SIG-M5 treated with dmso at 0.1 percent for 504 hours (cell line): Measurements from ENCODE around the gene CTXND1.
"Not testable (repeated sequence)": the region's sequence is repeated elsewhere in the genome, so short reads cannot be mapped to it uniquely, and the experiment has no call there.

Experiments used
- DNase-seq: peaks from one replicate; lab custom pipeline; 2025; ENCODE audit not compliant: unreplicated experiment; lab: John Stamatoyannopoulos, UW

Gene CTXND1

DNA sequence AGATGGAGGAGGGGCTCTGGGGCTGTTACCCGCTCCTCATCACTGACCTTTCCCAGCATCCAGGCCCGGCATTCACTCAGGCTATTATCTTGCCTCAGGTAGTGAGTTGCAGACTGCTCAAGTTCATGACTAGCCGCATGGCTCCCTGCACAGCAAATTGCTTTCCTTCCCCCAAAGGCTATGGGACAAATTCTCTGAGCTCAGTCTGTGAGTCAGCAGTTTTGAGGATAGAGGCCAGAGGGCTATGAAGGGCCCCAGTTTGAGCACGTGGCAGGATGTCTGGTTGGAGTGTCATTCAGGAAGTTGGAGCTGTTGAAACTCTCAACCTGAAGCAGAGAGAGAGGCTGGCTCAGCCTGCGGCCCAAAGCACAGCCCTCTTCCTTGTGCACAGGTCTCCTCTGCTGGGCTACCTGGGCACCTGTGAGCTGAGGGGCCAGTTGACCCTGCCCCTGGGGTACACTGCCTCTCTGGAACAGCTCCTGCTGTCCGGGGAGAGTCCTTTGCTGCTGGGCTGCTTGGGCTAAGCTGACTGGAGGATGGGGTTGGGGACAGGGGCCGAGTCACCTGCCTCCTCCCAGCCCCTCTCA is 91.3 kb downstream of the CTXND1 start:
- peak; percentile 95 for DNase-seq

DNA sequence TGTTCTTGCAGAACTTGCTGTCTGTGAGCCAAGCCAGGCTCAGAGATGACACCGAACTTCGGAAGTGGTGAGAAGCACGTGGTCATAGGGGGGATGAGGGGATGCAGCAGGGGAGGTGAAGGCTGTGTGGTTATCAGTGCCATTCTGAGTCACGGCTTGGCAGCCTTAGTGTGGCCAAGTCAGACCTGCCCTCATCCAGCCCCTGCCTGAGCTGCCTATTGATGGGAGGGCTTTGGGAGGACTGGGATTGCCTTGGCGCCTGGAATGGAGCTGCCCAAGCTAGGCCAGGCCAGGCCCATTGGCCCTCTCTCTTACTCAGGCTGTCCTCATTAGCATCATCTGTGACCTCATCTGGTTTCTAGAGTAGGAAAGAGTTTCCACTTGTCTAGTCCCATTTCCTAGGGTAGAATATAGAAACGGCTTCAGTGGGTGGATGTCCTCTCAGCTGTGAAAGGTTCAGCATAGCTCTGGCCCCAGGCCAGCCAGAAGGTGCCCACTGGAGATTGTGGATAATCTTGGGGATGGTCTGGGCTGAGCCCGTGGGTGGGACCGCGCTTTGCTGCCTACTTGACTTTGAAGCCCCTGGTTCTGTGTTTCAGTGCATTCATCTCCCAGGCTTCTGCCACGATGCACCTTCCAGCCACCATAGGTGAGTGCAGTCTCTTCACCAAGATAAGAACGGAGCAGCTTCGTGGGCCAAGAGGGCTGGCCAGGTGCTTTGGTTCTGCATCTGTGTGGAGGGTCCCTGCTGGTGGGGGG is 92.0 kb downstream of the CTXND1 start:
- DNase-seq: no peak

DNA sequence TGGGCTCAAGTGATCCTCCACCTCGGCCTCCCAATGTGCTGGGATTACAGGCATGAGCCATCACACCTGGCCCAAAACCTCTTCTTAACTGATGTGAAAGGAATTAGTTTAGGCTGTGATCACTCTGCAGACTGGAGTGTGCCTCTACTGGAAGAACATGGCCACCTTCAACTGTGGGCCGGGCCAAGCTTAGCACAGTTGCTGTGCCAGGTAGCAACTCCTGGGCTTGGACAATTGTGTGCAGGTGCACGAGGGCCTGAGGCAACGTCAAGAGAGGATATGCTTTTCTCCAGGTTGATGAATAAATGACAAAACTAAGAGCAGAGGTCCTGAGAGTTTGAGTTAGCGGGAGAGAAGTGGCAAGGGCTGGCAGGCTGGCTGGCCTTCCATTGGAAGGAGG is 92.7 kb downstream of the CTXND1 start:
- no peak for DNase-seq

DNA sequence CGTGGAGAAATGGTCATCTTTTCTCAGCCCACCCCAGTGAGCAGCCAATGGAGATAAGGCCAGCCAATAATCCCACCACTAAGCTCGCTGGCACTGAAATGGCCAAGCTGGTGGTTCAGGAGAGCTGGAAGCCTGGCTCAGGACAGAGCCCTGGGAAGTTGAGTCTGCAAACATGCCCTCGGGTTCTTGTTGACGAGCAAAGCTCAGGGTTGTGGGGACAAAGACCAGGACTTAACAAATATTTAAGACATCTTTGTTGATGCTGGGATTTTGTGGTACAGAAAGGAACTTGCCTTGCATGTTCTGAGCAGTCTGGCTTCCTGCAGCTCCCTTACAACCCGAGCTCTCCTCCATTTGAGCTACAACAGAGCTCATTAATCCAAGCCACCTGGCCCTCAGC is 94.8 kb downstream of the CTXND1 start:
- no peak for DNase-seq

DNA sequence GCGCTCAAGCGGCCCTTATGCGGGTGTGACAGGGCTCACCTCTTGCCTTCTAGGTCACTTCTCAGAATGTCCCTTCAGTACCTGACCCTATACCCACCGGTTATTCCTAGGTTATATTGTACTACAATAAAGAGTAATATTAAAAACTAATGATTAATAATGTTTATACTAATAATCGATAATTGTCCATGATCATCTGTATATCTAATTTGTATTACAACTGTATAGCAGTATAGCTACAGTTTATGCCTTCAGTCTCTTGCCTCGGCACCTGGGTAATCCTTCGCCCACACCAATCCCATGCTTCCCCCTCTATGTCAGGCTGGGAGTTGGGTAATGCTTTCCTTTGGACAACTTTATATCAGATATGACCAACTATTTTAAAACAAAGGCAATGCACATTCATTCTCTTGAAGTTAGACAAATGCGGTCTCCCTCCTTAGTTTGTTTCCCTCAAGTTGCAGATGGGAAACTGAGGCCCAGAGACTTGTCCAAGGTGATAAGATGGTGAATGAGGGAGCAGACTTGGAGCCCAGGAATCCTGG is 95.8 kb downstream of the CTXND1 start:
- DNase-seq: no peak

DNA sequence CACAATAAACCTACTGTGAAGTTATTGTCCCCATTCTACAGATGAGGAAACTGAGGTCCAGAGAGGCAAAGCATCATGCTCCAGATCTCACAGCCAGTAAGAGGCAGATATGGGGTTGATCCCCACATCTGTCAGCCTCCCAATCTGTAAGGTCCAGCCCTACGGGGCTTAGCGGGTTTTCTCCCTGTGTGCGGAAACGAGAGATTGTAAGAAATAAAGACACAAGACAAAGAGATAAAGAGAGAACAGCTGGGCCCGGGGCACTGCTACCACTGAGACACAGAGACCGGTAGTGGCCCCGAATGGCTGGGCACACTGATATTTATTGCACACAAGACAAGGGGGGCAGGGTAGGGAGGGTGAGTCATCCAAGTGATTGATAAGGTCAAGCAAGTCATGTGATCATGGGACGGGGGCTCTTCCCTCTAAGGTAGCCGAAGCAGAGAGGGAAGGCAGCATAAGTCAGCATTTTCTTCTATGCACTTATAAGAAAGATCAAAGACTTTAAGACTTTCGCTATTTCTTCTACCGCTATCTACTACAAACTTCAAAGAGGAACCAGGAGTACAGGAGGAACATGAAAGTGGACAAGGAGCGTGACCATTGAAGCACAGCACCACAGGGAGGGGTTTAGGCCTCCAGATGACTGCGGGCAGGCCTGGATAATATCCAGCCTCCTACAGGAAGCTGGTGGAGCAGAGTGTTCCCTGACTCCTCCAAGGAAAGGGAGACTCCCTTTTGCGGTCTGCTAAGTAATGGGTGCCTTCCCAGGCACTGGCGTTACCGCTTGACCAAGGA is 96.4 kb downstream of the CTXND1 start:
- DNase-seq: not testable (repeated sequence)

DNA sequence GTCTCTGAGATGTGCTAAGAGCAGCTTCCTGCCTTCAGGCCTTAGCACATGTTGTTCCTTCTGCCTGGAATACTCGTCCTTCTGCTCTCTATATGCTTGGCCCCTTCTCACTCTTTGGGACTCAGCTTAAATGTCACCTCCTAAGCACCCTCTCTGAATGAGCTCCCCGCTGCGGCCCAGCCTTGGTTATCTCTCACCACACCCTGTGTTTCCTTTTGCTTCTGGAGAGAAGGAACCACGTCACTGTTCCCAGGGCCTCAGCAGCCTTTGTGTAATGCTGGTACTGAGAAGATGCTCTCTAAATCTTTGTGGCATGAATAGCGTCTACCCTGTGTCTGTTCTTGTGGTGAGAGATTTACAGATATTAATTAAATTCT is 97.0 kb downstream of the CTXND1 start:
- DNase-seq: no peak

DNA sequence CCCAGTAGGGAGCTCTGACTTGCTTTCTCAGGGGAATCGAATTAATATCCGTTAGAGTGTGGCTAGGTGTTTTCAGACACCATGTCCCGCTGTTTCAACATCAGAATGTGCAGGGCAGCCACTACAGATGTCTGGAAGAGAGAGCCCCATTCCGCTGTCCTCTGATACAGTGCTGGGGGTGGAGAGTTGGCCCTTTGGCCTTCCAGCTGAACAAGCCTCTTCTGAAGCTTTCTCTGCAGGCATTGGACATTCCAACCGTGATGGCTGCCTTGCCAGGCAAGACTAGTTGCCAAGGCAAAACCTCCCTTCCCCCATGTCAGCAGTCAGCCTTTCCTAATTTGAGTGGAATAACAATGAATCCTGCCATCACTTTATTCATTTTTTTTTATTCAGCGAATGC is 97.7 kb downstream of the CTXND1 start:
- DNase-seq: no peak

DNA sequence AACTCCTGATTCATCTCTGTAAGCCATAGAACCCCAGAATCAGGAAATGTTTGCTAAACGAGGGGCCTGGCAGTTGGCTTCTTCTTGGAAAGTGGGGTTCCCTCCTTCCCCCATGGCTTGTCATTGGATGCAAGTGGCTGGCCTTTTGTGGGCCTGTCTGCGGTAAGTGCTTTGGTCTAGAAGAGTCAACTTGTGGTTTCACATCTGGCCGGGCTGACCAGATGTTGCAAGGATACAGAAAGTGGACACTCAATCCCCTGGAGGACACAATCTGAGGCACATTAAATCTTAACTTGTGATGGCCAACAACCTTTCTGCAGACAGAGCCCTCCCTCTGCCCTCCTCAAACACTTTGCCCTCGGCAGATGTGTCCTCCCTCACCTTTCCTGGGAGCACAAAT is 98.1 kb downstream of the CTXND1 start:
- DNase-seq: no peak

DNA sequence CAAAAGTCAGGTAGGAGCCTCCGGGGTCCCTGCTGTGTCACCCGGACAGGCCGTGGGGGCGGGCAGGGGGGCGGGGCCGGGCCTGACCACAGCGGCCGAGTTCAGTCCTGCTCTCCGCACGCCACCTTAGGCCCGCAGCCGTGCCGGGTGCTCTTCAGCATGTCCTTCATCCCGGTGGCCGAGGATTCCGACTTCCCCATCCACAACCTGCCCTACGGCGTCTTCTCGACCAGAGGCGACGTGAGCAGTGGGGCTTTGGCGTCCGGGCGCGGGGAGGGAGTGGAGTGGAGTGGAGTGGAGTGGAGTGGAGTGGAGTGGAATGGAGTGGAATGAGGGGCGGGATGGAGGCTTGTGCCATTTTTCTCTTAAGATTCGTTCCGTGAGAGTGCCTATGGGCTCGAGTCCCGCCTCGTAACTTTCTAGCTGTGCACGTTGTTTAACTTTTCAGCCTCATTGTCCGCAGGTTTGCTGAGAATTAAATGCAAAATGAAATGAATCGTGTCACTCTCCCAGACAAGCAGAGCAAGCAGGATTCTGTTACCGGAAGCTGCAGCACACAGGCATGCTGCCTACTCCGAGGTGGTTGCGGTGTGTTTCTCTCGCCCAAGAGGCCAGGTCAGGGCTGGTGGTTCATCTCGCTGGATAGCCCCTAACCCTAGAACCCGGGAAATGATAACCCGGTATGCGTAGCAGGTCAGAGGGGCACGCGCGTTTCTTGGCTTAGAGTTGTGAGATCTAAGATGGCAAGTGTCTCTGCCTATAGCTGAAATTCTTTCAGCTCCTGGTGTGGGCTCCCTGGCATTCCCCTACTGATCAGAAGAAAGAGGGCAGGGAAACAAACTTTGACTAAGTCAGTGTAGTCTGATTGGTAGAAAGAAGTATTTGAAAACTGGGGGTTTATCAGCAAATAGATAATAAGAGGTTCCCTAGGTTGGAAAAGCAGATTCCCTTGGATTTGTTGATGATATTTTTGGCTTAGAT is 98.8 kb downstream of the CTXND1 start, which contains the start of gene FAH:
Gene FAH (plus strand): TSS at position 104 of the 981 bp plus-strand sequence. CDS start 56 bp downstream, at position 160.
- DNase-seq: peak; percentile 53

DNA sequence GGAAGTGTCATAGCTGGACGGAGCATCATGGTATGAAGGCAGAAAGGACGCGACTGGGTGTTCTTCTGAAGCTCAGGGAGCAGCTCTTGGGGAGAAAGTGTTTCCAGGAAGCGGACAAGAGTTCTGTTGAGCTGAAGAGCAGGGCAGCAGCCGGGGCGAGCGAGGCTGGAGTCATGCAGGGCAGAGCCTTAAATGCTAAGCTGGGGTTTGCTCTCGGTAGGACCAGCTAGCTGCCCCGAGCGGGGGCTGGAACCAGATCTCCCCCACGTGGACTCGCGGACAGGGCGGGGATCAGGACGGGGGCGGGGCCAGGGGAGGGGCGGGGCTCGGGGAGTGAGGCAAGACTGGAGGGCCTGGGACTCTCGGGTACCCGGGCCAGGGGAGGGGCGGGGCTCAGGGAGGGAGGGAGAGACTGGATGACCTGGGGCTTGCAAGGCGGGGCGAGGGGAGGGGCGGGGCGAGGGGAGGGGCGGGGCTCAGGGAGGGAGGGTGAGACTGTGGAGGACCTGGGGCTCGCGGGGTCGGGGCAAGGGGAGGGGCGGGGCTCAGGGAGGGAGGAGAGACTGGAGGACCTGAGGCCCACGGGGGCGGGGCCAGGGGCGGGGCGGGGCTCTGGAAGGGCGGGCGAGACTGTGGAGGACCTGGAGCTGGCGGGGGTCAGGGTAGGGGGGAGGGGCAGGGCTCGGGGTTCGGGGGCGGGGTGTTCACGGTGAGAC is 99.7 kb downstream of the CTXND1 start:
- peak; percentile 87 for DNase-seq

DNA sequence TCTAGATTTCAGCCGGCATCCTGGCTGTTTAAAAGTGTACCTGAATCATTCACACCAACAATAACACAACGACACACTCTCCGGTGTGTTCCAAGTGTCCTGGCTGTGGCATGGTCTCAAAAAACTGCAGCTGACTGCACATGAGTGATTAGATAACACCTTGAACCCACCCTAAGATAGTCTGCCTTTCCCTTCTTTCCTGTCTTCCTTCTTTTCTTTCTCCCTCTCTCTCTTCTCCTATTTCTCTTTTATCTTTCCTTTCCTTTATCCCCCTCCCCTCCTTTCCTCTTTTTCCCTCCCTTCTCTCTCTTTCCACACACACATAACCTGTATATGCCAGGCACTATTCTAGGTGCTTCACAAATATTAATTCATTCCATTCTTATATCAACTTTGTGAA is 100.4 kb downstream of the CTXND1 start:
- no peak for DNase-seq

DNA sequence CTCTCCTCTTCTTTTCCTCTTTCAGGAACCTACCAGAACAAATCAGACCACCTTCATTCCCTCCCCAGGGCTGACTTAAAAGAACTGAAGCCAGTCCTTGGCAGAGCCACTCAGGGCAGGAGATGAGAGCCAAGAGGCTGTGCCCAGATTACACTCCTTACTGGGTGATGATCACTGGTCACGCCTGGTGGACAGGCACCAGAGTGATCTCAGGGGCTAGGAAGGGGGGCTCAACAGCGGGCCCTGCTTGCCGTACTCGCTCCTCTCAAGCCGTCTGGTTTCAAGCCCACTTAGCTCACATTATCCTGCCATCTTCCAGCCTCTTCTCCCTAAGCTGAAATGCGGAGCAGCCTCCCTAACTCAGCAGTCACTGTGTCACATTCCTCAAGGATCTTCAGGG is 100.9 kb downstream of the CTXND1 start:
- DNase-seq: no peak
